Naive thymus-derived CD4-positive, alpha-beta T cell (primary cell): Measurements from ENCODE around the gene ABHD2. TPM values are rescaled to one million over a fixed set of nuclear protein-coding genes. Genes with fewer than 3 reads are reported as not detected.

Experiments used
- ATAC-seq: fragments of 150-1000 bp; cut with Tn5 transposase; 2 replicates; pipeline ENCODE4 v1.10.0; 2021; ENCODE audit warnings: mild to moderate bottlenecking, moderate library complexity
- CTCF ChIA-PET: fragments of 350-600 bp; sonication (Branson Sonifier 250); formaldehyde crosslinking; loops from one replicate; lab custom pipeline; 2021; ENCODE audit warnings: antibody characterized with exemption; lab: Charles Lee
- POLR2A ChIA-PET: fragments of 350-600 bp; sonication (Branson Sonifier 250); formaldehyde crosslinking; loops from one replicate; lab custom pipeline; 2021; ENCODE audit warnings: antibody characterized with exemption, inconsistent platforms; lab: Charles Lee
- DNase-seq, 9 donors: peaks; one replicate each; pipeline versions ENCODE4 v3.0.0 to v3.0.0-alpha.2; 2020 to 2022; ENCODE audit warnings: mixed read lengths in 1 of 9
- H3K27ac ChIP-seq: one replicate; pipeline ENCODE4 v1.7.0; 2013; ENCODE audit warnings: mild to moderate bottlenecking, low read depth, low read length, moderate library complexity
- H3K27me3 ChIP-seq, 2 donors: one replicate each; pipeline ENCODE4 v1.7.0; 2013; ENCODE audit warnings: low read length in 2 of 2, mild to moderate bottlenecking in 2 of 2, moderate library complexity in 2 of 2; ENCODE audit not compliant: control insufficient read depth in 2 of 2, insufficient read depth in 2 of 2
- H3K36me3 ChIP-seq, 3 experiments: 1 replicate in 2 of 3; 2 replicates in 1 of 3; pipeline ENCODE4 v1.7.0; 2013; ENCODE audit warnings: low read length in 3 of 3, mild to moderate bottlenecking in 3 of 3, moderate library complexity in 1 of 3; ENCODE audit not compliant: insufficient read depth in 3 of 3, control insufficient read depth in 2 of 3
- H3K4me1 ChIP-seq, 2 donors: one replicate each; pipeline ENCODE4 v1.7.0; 2013; ENCODE audit warnings: low read length in 2 of 2, mild to moderate bottlenecking in 2 of 2, moderate library complexity in 1 of 2; ENCODE audit not compliant: control insufficient read depth in 2 of 2, insufficient read depth in 2 of 2
- H3K4me3 ChIP-seq: 2 replicates; pipeline ENCODE4 v1.7.0; 2013; ENCODE audit warnings: mild to moderate bottlenecking, low read length
- H3K9me3 ChIP-seq, 3 experiments: 1 replicate in 2 of 3; 2 replicates in 1 of 3; pipeline ENCODE4 v1.7.0; 2013; ENCODE audit warnings: low read length in 3 of 3; ENCODE audit not compliant: control insufficient read depth in 2 of 3
- H3K27ac Mint-ChIP-seq, 9 donors: one replicate each; pipeline ENCODE4 v1.8.0; 2020 to 2022; ENCODE audit warnings: mixed read lengths in 9 of 9, mild to moderate bottlenecking in 8 of 9, moderate library complexity in 5 of 9, inconsistent platforms in 2 of 9
- H3K27me3 Mint-ChIP-seq, 5 donors: one replicate each; pipeline ENCODE4 v1.8.0; 2021 to 2022; ENCODE audit warnings: mixed read lengths in 5 of 5, mild to moderate bottlenecking in 1 of 5
- H3K36me3 Mint-ChIP-seq, 5 donors: one replicate each; pipeline ENCODE4 v1.8.0; 2020 to 2022; ENCODE audit warnings: mixed read lengths in 5 of 5, mild to moderate bottlenecking in 3 of 5, inconsistent platforms in 1 of 5
- H3K4me1 Mint-ChIP-seq, 7 donors: one replicate each; pipeline ENCODE4 v1.8.0; 2020 to 2022; ENCODE audit warnings: mixed read lengths in 7 of 7, mild to moderate bottlenecking in 3 of 7, inconsistent platforms in 1 of 7
- H3K4me3 Mint-ChIP-seq, 10 donors: one replicate each; pipeline ENCODE4 v1.8.0; 2020 to 2022; ENCODE audit warnings: mild to moderate bottlenecking in 10 of 10, mixed read lengths in 10 of 10, moderate library complexity in 6 of 10, inconsistent platforms in 2 of 10
- H3K9me3 Mint-ChIP-seq, 11 donors: one replicate each; pipeline ENCODE4 v1.8.0; 2020 to 2022; ENCODE audit warnings: mixed read lengths in 11 of 11, mild to moderate bottlenecking in 4 of 11, inconsistent platforms in 1 of 11, moderate library complexity in 1 of 11
- intact Hi-C, 2 donors: fragments of 100-400 bp; cut with micrococcal nuclease; formaldehyde crosslinking; loops; one replicate each; pipeline ENCODE4 v1.15.1; 2023
- polyA plus RNA-seq, 2 donors: library from polyadenylated mRNA; unstranded; fragments of 300-500 nt; fragmentation: Illumina TruSeq; gene quantifications; one replicate each; pipeline ENCODE4 v1.2.3, GENCODE V29; 2021
- total RNA-seq, 6 experiments: library from RNA in 5 of 6; stranded (reverse) in 5 of 6; gene quantifications; 1 replicate in 5 of 6; 2 replicates in 1 of 6; pipeline ENCODE4 v1.2.3 and lab custom pipeline; 2021 to 2026

Gene ABHD2
- total and polyA plus RNA-seq, 7 experiments from 2014 or later: 19.4 to 85.0 (median 63.6) TPM

DNA sequence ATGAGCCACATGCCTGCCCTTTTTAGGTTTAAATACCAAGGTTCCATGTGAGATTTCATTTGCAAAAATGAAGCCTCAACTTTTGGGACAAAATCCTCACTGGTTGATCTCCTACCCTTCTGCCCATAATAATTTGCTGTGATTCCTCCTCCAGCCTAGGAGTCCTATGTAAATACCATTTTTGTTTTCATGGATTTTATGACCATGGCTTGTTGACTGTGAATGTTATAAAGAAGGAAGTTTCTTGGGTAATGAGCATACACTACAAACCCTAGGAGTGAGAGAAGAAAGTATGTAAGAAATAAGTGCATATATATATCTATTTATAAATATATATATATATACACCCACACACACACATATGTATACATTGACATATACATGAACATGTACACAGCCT is 120.0 kb downstream of the ABHD2 start:
- H3K36me3 ChIP-seq: no peaks in the 10 kb centered on the region
- peaks cover 7 to 37% (median 27%) of the 10 kb centered on the region in 7 donors for H3K4me1 Mint-ChIP-seq
- H3K9me3 ChIP-seq: no peaks in the 10 kb centered on the region
- ATAC-seq: no peak
- H3K9me3 Mint-ChIP-seq: no peaks in the 10 kb centered on the region
- H3K27ac Mint-ChIP-seq: no peak overlapping the region
- no peaks in the 10 kb centered on the region for H3K27me3 ChIP-seq
- DNase-seq: no peak
- peaks cover 0 to 7% (median 0%) of the 10 kb centered on the region in 5 donors for H3K27me3 Mint-ChIP-seq
- H3K4me1 ChIP-seq: peaks cover 0 to 11% of the 10 kb centered on the region in 2 donors
- H3K4me3 Mint-ChIP-seq: no peak overlapping the region
- peaks cover 0 to 3% (median 0%) of the 10 kb centered on the region in 5 donors for H3K36me3 Mint-ChIP-seq
- ChIA-PET POLR2A (no interaction called here), CTCF (interaction anchor here (1.2 kb wide), 1 partner anchor 34 kb away, joined by 3 read pairs; no protein-coding TSS in a partner anchor)
- H3K4me3 ChIP-seq: no peak overlapping the region
- intact Hi-C loops: loop anchor here in 1 of 2 donors (10.0 kb wide), 2 partner anchors 97 to 127 kb away; partner anchors contain the start of gene POLG
- H3K27ac ChIP-seq: no peak overlapping the region

- no peak overlapping the region for H3K4me3 Mint-ChIP-seq
- no peak for DNase-seq
- Histone ChIP-seq H3K9me3 (no peaks in the 10 kb centered on the region), H3K27ac (no peak overlapping the region), H3K4me3 (no peak overlapping the region), H3K4me1 (peaks cover 0 to 6% of the 10 kb centered on the region in 2 donors), H3K36me3 (no peaks in the 10 kb centered on the region), H3K27me3 (no peaks in the 10 kb centered on the region)
- no peak for ATAC-seq
- no peaks in the 10 kb centered on the region for H3K9me3 Mint-ChIP-seq
- peaks cover 0 to 9% (median 0%) of the 10 kb centered on the region in 5 donors for H3K27me3 Mint-ChIP-seq
- intact Hi-C loops: loop anchor here in 1 of 2 donors (10.0 kb wide), 2 partner anchors 96 to 126 kb away; partner anchors contain the start of gene POLG
- H3K27ac Mint-ChIP-seq: peak overlapping the region in 1 of 9 donors; percentile 19
- CTCF ChIA-PET: no interaction called here
- no peaks in the 10 kb centered on the region for H3K36me3 Mint-ChIP-seq
- H3K4me1 Mint-ChIP-seq: peaks cover 2 to 29% (median 19%) of the 10 kb centered on the region in 7 donors
- POLR2A ChIA-PET: no interaction called here
Measured at GRCh38 chr15:89209057-89209456, 120.8 kb downstream of the ABHD2 start.

DNA sequence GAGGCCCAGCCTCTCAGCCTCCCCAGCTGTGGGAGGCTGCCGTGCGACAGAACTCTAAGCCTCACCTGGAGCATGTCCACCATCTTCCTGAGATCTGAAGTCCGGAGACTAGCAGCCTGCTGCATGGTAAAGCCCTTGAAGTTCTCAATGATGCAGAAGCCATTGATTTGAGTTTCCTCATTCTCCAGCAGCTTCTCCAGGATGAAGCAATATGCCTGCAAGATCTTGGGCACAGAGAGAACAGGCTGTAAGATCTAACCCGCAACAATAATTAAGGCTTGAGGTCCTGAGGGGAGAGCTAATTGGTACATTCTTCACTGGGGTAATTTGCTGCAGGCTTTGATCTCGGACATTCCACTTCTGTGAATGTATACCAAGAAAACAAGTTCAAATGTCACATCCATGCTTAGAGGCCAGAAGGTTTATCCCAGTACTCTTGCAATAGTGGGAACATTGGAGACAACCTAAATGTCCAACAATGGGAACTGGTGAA is 123.5 kb downstream of the ABHD2 start:
- no peaks in the 10 kb centered on the region for H3K27me3 ChIP-seq
- H3K27me3 Mint-ChIP-seq: peaks cover 0 to 12% (median 0%) of the 10 kb centered on the region in 5 donors
- DNase-seq (no peak), ATAC-seq (no peak)
- H3K36me3 Mint-ChIP-seq: no peaks in the 10 kb centered on the region
- H3K9me3 Mint-ChIP-seq: no peaks in the 10 kb centered on the region
- peaks cover 0 to 5% of the 10 kb centered on the region in 2 donors for H3K4me1 ChIP-seq
- ChIA-PET CTCF (no interaction called here), POLR2A (no interaction called here)
- no peak overlapping the region for H3K27ac Mint-ChIP-seq
- H3K9me3 ChIP-seq: no peaks in the 10 kb centered on the region
- H3K27ac ChIP-seq: no peak overlapping the region
- no peaks in the 10 kb centered on the region for H3K36me3 ChIP-seq
- peaks cover 0 to 9% (median 6%) of the 10 kb centered on the region in 7 donors for H3K4me1 Mint-ChIP-seq
- no peak overlapping the region for H3K4me3 ChIP-seq
- no peak overlapping the region for H3K4me3 Mint-ChIP-seq
- intact Hi-C loops: no loop called here

GRCh38 chr15:89215627-89216026 is 127.4 kb downstream of the ABHD2 start:
- ChIA-PET POLR2A (no interaction called here), CTCF (interaction anchor here (1.6 kb wide), 1 partner anchor 10 kb away, joined by 4 read pairs; no protein-coding TSS in a partner anchor)
- Mint-ChIP-seq H3K4me1 (peaks cover 0 to 1% (median 0%) of the 10 kb centered on the region in 7 donors), H3K36me3 (no peaks in the 10 kb centered on the region), H3K4me3 (no peak overlapping the region), H3K9me3 (no peaks in the 10 kb centered on the region), H3K27me3 (peaks cover 0 to 18% (median 0%) of the 10 kb centered on the region in 5 donors), H3K27ac (no peak overlapping the region)
- intact Hi-C loops: no loop called here
- Histone ChIP-seq H3K36me3 (no peaks in the 10 kb centered on the region), H3K4me1 (no peaks in the 10 kb centered on the region), H3K27me3 (no peaks in the 10 kb centered on the region), H3K4me3 (no peak overlapping the region), H3K27ac (no peak overlapping the region), H3K9me3 (no peaks in the 10 kb centered on the region)
- ATAC-seq (no peak), DNase-seq (no peak)

DNA sequence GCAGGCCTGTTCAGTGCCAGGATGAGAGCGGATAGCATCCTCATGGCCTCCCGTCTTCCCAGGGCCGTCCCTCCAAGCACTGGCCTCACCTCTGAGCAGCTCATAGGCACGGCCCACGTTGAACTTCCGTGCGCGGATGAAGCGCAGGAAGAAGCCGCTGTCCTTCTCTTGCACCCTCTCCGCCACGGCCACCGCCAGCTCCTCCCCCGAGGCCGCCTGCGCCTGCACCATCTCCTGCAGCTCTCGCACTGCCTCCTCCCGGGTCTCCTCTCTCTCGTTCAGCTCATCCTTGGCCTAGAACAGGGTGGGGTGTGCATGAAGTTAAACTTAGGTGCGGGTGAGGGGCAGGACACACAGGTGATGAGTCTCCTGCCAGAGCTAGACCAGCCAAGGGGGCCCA is 128.8 kb downstream of the ABHD2 start:
- Histone ChIP-seq H3K9me3 (no peaks in the 10 kb centered on the region), H3K4me1 (no peaks in the 10 kb centered on the region), H3K4me3 (no peak overlapping the region), H3K36me3 (no peaks in the 10 kb centered on the region), H3K27me3 (no peaks in the 10 kb centered on the region), H3K27ac (no peak overlapping the region)
- no peak overlapping the region for H3K4me3 Mint-ChIP-seq
- ATAC-seq: no peak
- H3K36me3 Mint-ChIP-seq: no peaks in the 10 kb centered on the region
- no peak for DNase-seq
- no peaks in the 10 kb centered on the region for H3K9me3 Mint-ChIP-seq
- ChIA-PET POLR2A (no interaction called here), CTCF (interaction anchor here (0.6 kb wide), 1 partner anchor 618 kb away, joined by 5 read pairs; no protein-coding TSS in a partner anchor)
- H3K27me3 Mint-ChIP-seq: peaks cover 0 to 16% (median 0%) of the 10 kb centered on the region in 5 donors
- peak overlapping the region in 1 of 9 donors; percentile 20 for H3K27ac Mint-ChIP-seq
- peaks cover 0 to 1% (median 0%) of the 10 kb centered on the region in 7 donors for H3K4me1 Mint-ChIP-seq
- intact Hi-C loops: no loop called here

GRCh38 chr15:89217686-89218376 is 129.6 kb downstream of the ABHD2 start:
- no peak overlapping the region for H3K4me3 ChIP-seq
- H3K27me3 ChIP-seq: no peaks in the 10 kb centered on the region
- no peak for ATAC-seq
- H3K27me3 Mint-ChIP-seq: peaks cover 0 to 16% (median 0%) of the 10 kb centered on the region in 5 donors
- H3K4me3 Mint-ChIP-seq: no peak overlapping the region
- no peaks in the 10 kb centered on the region for H3K36me3 ChIP-seq
- H3K9me3 Mint-ChIP-seq: no peaks in the 10 kb centered on the region
- ChIA-PET CTCF (interaction anchor here (0.6 to 1.1 kb wide), 2 partner anchors 10 to 1899 kb away, joined by 3 read pairs; no protein-coding TSS in a partner anchor), POLR2A (no interaction called here)
- peaks cover 0 to 1% (median 0%) of the 10 kb centered on the region in 7 donors for H3K4me1 Mint-ChIP-seq
- no peaks in the 10 kb centered on the region for H3K4me1 ChIP-seq
- intact Hi-C loops: no loop called here
- no peaks in the 10 kb centered on the region for H3K9me3 ChIP-seq
- no peak overlapping the region for H3K27ac ChIP-seq
- DNase-seq: no peak
- no peaks in the 10 kb centered on the region for H3K36me3 Mint-ChIP-seq
- no peak overlapping the region for H3K27ac Mint-ChIP-seq
